DMS79 (cell line): Measurements from ENCODE around the gene TMEM108.

Source experiments
- DNase-seq: peaks from one replicate; lab custom pipeline; 2025; lab: John Stamatoyannopoulos, UW

Gene TMEM108

DNA sequence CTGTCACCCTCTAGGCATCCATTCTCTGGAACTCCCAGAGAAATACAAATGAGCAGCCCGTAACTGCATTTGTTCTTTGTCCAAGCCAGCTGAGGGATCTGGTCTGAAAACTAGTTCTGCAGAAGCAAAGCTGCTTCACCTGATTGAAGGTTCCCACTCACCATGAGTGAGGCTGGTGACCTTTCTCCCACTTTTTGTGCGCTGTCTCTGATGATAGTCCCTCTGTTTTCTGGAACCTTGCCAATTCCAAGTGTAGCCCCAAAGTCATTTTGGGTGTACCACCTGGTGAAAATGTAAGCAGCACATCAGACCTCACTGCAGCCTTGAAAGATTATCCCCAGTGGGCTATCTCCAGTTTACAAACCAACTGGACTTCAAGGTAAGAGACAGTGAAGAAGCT lies 322.3 kb downstream of the TMEM108 start:
- DNase-seq: no peak

DNA sequence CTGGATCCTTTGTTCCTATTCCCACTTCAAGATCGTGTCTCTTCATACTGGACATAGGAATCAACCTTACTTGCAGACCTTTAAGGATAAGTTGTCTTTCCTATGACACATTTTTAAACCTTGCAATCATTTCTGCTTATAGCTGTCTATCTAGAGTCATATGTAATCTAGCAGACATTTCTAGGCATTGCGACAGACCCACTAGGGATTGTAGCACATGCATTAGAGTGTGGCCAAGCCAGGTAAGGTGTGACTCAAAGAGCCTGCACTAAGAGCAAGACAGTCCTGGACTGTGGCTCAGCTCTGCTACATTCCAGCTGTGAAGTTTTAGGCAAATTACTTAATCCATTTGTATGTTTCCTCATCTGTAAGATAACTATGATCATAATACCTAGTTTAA lies 322.8 kb downstream of the TMEM108 start:
- DNase-seq: no peak

DNA sequence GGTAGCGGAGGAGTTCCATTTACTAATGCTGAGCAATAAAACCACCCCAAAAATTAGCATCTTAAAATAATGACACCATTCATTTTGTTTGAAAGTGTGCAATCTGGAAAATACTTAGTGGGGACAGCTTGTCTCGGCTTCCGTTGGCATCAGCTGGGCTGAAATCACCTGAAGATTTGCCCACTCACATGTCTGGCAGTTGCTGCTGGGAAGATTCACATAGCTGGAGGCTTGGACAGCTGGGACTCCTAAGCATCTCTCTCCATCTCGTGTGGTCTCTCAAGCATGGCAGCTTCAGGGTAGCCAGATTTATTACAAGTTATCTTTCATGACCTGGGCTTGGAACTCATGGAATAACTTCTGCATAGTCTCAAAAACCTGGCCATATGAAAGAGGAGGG lies 323.2 kb downstream of the TMEM108 start:
- DNase-seq: no peak

DNA sequence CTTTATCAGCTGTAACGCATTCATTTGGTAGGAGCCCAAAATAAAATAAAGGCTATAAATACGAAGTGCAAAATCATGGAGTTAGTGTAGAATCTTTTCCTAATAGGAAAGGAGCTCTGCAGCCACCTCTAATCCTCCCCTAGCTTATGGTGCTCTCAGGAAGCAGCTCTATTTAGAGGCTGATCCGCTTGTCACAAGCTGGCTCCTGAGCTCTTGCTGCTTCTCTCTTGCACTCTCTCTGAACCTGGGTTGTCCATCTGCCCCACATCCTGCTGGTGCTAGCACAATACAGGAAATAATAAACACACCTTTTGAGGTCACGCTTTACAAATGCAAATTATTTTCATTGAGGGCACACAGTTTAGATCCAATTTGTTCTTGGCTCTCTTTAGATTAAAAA lies 324.3 kb downstream of the TMEM108 start:
- no peak for DNase-seq

DNA sequence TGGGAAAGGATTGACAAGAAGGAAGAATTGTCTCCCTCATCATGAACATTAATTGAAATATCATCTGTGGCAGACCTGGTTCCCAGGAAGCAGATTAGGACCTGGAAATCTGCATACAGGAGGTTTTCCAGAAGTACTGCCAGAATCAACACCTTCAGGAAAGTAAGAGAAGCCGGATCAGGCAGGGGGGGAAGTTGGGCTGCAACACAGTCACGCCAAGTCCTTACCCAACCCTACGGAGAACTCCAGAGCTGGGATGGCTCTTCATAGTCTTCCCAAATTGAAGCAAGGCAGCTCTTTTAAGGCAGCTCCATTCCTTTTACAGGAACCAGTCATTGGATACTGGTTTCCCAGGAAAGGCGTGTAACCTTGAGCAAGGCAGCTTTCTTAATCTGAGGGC lies 326.5 kb downstream of the TMEM108 start:
- DNase-seq: no peak

DNA sequence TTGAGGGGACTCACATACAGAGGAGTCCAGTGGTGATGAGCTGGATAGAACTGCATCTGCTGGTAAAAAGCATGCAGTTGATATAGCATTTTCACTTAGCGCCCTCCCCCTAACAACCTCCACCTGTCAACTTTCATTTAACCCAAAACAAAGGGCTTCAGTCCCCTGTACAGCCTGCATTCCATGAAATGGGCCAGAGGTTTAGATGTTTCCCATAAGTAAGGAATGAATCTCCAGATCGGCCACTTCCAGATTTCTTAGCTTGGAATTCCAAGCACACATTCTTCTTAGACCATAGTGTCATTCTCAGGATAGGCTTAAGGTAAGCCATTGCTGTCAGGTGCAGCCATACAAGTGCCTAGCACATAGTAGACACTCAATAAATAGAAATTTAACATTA lies 328.7 kb downstream of the TMEM108 start:
- no peak for DNase-seq

DNA sequence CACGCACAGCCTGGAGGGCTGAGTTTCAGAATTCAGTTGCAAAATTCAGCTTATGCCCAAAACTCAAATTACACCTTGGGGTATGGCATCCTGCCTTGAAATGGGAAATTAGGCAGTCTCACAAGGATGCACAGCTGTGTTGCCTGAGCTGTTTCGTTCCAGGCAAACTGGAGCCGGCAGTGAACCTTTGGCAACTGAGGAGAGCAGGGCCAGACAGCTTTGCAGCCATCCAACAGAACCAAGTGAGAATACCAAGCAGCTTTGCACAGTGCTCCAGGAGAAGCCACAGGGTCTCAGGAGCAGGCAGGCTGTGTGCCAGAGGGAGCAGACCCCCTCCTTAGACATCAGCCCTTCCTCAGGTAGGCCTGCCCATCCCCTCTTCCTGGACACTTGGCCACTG lies 329.2 kb downstream of the TMEM108 start:
- no peak for DNase-seq

DNA sequence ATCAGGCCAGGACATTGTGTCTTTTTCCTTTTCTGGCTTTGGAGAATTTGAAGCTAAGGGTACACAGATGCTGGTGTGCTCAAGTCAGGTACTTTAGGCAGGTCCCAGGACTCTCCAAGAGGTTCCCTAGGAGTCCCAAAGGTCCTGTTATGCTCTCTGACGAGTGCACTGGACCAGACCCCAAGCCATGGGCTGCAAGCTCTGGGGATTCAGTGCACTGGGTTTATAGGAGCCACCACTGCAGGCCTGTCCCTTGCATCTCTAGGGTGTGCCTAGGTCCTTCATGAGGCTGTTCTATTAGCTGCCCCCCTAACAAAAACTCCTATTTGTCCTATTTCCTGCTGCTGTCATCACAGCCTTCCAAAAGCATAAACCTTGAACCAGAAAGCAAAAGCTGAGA lies 329.8 kb downstream of the TMEM108 start:
- no peak for DNase-seq

DNA sequence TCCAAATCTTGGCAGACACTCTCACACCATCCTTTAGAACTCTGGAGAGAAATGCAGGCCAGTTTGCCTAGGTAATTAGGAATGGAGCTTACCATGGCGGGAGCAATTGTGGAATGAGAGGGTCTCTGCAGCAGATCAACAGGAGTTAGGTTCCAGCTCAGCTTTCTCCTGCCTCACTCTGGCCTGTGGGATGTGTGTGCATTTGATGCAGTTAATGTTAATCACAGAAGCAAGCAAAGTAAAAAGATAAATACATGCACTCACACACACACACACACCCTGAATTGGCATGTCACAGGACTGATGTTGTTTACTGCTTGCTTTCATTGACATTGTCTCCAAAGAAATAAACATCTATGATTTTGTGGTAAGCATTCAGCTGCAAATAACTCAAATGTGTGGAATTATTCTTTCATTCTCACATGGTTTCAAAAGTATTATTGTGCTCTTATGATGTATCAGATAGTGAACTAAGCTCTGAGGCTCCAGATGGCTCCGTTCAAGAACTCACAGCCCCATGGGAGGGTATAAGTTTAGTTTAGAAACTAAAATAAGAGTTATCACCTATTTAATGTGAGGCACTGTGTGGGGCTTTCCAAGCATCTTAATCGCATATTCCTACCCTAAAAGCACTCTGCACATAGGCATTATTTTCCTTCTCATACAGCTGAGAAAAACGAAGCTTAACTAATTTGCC lies 330.3 kb downstream of the TMEM108 start:
- no peak for DNase-seq

DNA sequence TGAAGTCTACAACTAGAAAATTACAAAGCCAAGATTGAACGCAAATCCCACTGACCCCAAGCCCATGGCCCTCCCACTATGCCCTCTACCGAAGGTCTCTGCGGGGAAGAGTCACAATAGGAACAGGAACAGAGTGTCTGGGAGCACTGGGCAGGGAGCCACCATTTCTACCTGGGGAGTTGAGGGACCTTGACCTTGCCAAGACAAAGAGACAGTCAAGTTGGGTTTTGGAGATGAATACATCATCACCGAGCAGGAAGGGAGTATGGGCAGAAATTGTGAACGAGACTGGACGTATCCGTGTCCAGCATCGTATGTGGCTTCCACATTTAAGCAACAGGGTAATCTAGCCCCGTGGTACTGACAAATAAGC lies 330.9 kb downstream of the TMEM108 start:
- DNase-seq: no peak

DNA sequence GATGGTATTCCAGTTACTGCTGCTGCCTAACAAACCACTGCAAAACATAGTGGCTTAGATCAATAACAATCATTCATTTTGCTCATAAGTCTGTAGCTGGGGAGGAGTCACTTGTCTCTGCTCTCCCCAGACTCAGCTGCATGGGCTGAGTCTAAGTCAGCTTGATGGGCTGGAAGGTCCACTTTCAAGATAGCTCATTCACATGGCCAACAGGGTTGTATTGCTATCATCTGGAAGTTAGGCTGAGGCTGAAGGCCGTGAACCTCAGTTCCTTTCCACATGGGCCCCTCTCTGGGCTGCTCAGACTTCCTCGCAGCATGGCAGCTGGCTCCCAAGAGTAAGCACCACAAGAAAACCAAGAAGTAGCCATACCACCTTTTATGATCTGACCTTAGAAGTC lies 333.0 kb downstream of the TMEM108 start:
- DNase-seq: no peak

DNA sequence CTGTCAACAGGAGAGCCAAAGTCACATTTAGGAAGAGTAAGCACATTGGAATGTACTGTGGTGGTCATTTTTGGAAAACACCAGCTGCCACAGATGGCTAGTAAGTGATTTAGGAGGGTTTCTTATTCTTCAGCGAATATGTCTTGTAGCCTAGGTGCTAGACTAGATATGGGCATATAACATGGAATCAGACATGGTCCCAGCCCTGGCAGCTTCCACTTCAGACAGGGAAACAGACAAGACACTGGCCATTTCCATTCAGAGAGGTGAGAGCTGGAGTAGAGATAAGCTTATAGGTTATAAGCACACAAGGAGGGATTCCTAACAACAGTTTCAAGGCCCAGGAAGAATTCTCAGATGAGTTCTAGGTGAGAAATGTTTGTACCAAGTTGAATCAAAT lies 333.5 kb downstream of the TMEM108 start:
- DNase-seq: no peak

DNA sequence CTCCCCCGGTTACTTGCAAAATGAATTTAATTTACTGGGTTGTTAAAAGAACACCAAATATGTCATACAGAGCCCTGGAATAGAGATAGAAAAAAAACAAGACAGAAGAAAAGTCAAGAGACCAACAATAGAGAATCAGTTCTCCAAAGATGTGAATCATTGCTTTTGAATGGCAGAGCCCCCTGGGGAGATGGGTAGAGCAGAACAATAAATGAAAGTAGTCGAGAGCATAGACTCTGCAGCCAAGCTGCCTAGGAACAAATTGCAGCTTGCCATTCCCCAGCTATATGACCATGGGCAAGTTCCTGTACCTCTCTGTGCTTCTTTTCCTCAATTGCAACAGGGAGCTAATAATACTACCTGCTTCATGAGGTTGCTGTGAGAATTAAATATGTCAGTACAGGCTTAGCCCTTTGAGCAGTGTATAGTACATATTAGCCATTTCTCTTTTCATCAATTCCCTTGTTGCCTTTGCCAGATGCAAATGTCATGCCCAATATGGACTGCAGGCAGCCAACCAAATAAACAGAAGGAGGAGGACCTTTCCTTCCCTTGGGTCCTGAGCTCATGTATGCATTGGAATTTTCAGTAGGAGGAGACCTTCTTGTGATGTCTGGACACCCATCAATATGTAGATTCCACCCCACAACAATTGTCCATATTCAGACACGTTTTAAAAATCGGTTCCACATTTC lies 336.7 kb downstream of the TMEM108 start:
- DNase-seq: no peak

DNA sequence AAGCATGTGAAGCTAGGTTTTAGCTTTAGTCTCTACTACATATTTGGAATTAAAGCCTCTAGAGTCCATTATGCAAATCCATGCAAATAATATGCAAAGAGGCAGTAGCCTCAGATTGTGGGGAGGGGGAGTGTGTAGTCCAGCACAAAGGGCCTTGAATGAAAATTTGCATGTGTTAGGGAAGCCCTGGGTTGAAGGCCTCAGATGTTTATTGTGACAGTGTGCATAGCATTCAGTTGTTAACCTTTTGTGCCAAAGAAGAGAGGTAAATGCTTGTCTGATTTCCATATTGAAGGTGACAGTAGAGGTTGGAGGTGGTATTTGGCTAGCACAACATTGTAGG lies 337.2 kb downstream of the TMEM108 start:
- no peak for DNase-seq

DNA sequence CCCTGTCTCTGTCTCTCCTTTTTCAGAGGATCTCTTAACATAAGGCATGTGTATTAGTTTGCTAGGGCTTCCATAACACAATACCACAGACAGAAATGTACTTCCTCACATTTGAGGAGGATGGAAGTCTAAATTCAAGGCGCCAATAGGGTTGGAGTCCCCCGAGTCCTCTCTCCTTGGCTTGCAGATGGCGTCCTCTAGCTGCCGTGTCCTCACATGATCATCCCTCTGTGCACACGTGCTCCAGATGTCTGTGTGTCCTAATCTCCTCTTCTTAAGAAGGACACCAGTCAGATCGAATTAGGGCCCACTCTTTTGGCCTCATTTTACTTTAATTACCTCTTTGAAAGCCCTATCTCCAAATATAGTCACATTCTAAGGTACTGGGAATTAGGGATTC lies 338.6 kb downstream of the TMEM108 start:
- no peak for DNase-seq

DNA sequence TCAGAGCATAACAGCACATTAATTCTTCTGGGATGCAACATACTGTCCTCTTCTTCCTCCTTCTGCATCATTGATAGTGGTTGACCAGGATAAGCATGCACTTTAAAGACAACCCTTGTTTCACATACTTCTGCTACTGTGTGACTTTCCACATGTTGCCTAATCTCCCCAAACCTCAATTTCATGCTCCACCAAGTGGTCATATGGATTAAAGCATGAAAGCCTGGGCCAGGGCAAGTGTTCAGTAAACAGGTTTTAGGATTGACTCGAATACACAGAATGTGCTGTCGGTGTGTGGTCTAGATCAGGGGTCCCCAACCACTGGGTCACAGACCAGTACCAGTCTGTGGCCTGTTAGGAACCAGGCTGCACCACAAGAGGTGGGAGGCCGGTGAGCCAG lies 339.2 kb downstream of the TMEM108 start:
- DNase-seq: no peak

DNA sequence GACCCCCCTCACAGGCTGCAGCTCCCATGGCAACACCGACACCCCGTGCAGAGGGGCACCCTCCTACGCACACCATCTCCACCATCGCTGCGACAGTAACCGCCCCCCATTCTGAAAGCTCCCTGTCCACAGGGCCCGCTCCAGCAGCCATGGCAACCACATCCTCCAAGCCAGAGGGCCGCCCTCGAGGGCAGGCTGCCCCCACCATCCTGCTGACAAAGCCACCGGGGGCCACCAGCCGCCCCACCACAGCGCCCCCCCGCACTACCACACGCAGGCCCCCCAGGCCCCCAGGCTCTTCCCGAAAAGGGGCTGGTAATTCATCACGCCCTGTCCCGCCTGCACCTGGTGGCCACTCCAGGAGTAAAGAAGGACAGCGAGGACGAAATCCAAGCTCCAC lies 341.7 kb downstream of the TMEM108 start:
- DNase-seq: no peak

DNA sequence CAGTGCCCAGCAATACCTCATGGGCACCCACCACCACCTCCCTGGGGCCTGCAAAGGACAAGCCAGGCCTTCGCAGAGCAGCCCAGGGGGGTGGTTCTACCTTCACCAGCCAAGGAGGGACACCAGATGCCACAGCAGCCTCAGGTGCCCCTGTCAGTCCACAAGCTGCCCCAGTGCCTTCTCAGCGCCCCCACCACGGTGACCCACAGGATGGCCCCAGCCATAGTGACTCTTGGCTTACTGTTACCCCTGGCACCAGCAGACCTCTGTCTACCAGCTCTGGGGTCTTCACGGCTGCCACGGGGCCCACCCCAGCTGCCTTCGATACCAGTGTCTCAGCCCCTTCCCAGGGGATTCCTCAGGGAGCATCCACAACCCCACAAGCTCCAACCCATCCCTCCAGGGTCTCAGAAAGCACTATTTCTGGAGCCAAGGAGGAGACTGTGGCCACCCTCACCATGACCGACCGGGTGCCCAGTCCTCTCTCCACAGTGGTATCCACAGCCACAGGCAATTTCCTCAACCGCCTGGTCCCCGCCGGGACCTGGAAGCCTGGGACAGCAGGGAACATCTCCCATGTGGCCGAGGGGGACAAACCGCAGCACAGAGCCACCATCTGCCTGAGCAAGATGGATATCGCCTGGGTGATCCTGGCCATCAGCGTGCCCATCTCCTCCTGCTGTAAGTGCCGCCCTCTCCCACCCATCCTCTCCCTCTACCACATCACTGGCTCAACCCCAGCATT lies 342.5 kb downstream of the TMEM108 start:
- DNase-seq: no peak

DNA sequence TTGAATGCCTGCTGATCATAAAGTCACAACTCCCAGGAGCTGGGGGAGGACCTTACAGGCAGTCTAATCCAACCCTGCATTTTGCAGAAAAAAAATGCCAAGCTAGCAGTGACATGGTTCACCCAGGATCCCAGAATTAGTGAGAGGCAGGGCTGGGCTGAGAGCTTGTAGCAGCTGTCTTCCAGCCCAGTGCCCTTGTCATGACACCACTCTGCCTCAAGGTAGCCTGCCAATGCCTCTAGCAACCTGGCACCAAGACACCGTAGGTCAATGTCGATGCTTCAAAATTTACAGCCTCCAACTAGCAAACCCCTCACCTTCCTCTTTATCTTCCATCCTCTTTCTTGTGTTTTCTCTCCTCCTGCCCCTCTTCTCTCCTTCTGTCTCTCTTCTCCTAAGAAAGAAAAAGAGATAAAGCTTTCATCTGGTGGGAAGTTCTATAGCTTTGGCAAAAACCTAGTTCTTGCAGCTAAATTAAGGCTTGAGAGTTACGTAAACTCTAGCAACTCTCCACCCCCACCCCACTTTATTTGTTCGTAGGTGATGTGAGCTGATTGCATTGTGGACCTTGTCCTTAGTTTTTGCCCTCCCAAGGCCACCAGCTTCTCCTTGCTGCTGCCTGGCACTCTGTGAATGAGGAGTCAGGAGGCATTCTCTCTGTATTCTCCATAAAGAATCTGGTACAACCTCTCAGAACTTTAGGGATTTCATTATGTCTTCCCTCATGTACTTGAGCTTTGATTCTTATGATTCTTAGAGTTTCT lies 343.3 kb downstream of the TMEM108 start:
- no peak for DNase-seq

DNA sequence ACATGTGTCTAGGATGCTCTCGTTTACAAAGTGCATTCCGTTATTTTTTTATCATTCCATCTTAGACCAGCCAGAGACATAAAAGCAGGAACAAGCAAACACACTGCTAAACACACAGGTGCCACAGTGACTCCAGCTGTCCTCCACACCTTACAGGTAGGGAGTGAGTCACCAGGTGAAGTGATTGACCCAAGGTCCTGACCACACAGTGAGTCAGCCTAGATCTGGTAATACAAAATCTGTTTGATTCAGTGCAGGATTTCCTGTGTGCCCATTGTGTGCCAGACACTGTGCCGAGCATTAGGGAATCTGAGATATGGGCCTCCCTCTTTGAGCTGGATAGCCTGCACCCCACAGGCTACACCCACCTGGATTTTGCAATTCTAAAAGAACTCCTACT lies 345.0 kb downstream of the TMEM108 start:
- DNase-seq: no peak

DNA sequence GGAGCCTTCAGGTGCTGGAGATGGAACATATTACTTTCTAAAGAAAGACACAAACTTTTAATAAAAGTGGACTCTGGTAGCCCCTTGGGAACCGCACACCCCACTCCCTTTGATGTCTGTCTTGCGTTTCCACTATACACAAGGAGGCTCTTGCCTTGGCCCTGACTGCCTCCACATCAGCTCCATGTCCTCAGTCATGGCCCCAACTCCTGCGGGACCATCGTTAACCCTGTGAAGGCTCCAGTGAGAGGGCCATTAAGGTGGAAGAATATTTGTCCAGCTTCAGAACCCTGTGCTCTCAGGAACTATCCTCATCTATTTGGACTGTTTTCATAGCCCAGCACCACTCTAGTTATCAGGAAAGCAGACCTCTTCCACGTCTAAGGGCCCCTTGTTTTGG lies 345.6 kb downstream of the TMEM108 start:
- DNase-seq: no peak

DNA sequence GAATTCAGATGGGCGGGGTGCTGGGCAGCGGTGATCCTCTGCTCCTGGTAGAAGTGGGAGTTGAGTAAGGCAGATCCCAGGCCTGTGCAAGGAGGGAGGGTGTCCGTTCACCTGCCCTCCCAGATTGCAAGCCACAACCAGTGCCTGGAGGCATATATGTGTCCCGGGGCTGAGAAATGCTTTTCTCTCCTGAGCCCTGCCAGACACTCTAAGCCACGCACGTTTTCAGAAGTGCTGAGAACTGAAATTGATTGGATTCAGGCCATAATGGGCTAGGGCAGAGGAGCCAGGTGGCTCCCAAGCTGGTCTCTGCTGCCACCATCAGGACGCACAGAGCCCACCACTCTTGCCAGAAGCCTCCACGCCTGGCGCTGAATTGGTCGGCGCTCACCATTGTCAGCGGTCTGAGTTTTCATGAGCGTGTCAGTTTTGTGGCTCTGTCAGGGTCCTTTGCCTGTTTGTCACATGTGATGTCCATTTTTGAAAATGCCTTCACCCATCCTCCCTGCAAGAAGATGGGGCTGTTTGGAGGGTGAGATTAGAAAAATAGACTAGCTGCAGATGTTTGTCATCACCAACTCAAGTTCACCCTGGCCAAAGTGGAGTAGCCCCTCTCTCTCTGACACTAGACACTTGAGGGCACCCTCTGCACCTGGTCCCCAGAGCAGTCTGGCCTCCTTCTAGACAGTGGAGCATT lies 346.3 kb downstream of the TMEM108 start:
- peak; percentile 63 for DNase-seq
